Activated CD8-positive, alpha-beta memory T cell treated with anti-CD3 and anti-CD28 coated beads, Interleukin-2, amount 50 U/mL, for 48 hours (primary cell): ENCODE measurements around the gene ARHGAP9.
"Not testable (repeated sequence)": the region's sequence is repeated elsewhere in the genome, so short reads cannot be mapped to it uniquely, and the experiment has no call there.

Experiments
- DNase-seq: peaks from one replicate; pipeline ENCODE4 v3.0.0-alpha.2; 2020

The ARHGAP9 gene

DNA sequence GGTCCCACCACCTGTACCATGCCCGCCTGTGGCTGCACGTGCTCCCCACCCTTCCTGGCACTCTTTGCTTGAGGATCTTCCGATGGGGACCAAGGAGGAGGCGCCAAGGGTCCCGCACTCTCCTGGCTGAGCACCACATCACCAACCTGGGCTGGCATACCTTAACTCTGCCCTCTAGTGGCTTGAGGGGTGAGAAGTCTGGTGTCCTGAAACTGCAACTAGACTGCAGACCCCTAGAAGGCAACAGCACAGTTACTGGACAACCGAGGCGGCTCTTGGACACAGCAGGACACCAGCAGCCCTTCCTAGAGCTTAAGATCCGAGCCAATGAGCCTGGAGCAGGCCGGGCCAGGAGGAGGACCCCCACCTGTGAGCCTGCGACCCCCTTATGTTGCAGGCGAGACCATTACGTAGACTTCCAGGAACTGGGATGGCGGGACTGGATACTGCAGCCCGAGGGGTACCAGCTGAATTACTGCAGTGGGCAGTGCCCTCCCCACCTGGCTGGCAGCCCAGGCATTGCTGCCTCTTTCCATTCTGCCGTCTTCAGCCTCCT, 23.4 kb downstream of the ARHGAP9 start:
- no peak for DNase-seq

DNA sequence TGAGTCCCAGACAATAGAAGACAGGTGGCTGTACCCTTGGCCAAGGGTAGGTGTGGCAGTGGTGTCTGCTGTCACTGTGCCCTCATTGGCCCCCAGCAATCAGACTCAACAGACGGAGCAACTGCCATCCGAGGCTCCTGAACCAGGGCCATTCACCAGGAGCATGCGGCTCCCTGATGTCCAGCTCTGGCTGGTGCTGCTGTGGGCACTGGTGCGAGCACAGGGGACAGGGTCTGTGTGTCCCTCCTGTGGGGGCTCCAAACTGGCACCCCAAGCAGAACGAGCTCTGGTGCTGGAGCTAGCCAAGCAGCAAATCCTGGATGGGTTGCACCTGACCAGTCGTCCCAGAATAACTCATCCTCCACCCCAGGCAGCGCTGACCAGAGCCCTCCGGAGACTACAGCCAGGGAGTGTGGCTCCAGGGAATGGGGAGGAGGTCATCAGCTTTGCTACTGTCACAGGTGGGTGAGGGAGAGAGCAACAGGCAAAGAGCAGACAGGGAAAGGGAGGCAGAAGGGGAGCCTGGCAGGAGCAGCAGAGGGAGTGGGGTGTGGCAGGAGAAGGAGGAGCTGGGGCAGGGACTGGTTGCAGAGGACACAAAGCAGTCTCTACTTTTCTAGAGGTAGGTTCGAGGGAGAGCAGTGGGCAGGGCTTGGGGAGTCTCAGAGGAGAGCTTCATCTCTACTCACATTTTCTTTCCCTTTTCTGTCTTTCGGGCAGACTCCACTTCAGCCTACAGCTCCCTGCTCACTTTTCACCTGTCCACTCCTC, 24.1 kb downstream of the ARHGAP9 start:
- DNase-seq = peak; percentile 67

DNA sequence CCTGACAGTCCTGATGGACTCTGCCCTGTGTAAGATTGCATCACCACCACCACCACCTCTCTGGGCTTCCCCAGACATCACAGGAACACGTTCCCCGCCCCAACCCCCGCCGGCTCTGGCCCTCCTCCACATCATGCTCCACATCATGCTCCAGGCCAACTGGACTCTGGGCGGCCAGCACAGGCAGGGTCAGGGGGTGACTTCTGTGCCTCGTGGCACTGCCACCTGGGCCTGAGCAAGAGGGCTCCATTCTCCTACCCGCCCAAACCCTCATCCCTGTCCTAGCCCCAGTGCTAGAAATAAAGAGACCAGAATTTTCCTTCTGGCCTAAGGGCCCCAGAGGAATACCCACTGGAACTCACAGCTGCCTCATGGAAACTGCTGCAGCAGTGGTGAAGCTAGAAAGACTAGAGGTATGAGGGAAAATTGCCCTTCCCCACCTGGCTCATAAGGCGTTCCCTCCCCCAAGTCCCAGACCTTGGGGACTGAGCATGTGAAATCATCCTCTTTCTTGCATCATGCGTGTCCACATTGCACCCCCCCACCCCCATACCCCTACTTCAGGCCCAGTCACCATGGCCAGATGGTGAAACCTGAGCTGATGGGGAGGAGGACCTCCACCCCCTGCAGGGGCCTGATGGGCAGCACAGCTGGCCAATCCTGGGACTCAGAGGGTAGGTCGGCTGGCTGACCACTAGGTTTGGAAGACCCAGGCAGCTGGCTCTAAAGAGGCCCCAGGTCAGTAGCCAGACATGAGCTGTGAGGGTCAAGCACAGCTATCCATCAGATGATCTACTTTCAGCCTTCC, 24.9 kb downstream of the ARHGAP9 start, which contains the start of gene INHBE:
INHBE (plus strand) TSS at position 742 of the 808 bp plus-strand sequence. CDS start 230 bp downstream, outside the sequence.
- peak; percentile 69 for DNase-seq

DNA sequence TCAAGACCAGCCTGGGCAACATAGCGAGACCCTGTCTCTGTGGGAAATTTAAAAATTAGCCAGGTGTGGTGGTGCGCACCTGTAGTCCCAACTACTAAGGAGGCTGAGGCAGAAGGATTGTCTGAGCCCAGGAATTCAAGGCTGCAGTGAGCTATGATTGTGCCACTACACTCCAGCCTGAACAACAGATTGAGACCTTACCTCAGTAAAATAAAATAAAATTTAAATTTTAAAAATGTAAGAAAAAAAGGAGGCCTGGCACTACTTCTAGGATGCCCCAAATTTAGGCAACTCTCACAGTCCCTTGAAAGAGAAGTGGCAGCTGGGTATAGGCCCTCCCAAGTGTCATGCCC, 25.5 kb downstream of the ARHGAP9 start:
- DNase-seq = no peak

DNA sequence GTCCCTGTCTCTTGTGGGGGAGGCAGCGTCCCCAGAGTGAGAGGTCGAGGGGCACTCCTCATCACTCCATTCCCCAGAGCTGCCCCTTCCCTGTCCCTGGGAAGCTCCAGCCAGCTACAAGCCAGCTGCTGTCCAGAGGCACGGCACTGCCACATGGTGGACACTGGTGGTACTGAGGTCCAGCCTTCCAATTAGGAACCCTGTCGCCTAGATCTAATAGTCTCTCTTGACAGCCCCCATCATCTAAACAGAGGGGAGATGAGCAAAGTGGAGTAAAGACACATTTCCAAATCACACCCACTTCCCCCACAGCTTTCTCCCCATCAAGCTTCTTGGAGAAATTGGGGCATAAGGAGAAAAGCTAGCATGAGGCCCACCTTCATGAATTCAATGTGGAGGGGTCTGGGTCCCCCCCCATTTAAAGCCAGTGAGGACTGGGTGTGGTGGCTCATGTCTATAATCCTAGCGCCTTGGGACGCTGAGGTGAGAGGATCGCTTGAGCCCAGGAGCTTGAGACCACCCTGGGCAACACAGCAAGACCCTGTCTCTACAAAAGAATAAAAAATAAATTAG, 26.6 kb downstream of the ARHGAP9 start:
- DNase-seq = peak; percentile 84

DNA sequence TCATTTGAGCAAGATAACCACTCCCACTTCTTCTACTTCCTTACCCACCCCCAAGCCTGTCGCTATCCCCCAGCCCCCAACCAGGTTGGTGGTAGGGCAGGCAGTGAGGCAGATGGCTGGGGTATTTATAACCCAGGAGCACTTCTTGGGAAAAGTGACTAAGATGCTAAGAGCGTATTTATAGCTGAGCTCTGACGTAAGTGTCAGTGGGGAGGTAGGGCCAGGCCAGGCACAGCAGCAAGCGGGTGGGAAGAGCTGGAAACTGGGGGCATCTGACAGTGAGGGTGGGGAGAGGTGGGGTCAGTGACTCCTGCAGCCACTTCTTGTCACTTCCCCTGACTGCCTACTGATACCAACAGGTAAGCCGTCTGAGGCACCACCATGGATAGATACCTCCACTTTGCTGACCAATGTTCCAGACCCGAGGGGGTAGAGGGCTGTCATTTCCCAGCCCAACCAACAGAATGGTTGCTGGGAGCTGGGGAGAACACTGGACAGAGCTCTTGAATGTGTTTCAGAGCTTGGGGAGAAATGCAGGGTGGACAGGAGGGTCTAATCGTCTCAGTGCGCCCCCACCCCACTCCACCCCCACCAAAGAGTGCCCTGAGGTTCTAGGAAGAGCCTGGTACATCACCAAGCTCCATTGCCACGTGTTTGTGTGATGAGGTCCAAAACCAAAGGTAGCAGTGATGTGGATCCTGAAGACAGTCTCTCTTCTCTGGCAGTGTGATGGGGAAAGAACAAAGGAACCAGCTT, 27.3 kb downstream of the ARHGAP9 start:
- DNase-seq = no peak

DNA sequence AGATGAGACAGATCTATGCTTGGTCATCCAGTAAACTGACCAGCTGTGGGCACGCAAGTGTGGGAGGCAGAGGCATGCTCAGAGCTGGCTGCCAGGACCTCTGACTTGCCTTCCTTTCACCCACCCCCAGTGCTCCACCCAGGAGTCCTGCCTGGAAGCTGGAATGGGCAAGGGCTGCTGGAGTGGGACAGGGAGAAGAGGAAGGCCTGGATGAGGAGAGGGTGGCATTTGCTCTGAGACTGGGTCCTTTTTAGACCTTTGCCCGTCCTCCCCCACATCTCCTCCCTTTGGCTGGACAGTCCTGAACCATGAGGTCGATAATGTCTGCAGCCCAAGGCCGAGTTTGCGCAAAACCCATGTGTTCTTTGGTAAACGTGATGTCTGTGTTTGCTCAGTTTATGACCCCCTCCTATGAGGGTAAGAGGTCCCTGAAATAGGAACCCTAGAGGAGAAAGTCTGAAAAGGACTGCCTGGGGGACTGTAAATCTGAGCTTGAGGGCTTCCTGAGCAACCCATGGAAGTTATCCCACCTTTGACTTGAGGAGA, 28.4 kb downstream of the ARHGAP9 start:
- no peak for DNase-seq

DNA sequence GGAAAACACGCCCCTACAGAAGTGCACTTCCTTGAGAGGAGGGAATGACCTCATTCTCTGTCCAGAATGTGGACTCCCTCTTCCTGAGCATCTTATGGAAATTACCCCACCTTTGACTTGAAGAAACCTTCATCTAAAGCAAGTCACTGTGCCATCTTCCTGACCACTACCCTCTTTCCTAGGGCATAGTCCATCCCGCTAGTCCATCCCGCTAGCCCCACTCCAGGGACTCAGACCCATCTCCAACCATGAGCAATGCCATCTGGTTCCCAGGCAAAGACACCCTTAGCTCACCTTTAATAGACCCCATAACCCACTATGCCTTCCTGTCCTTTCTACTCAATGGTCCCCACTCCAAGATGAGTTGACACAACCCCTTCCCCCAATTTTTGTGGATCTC, 29.6 kb downstream of the ARHGAP9 start:
- DNase-seq = no peak

DNA sequence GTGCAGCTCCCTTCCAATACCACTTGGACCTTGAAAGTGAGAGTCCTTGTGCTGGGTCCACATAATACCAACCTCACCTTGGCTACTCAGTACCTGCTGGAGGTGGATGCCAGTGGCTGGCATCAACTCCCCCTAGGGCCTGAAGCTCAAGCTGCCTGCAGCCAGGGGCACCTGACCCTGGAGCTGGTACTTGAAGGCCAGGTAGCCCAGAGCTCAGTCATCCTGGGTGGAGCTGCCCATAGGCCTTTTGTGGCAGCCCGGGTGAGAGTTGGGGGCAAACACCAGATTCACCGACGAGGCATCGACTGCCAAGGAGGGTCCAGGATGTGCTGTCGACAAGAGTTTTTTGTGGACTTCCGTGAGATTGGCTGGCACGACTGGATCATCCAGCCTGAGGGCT, 30.3 kb downstream of the ARHGAP9 start:
- no peak for DNase-seq

DNA sequence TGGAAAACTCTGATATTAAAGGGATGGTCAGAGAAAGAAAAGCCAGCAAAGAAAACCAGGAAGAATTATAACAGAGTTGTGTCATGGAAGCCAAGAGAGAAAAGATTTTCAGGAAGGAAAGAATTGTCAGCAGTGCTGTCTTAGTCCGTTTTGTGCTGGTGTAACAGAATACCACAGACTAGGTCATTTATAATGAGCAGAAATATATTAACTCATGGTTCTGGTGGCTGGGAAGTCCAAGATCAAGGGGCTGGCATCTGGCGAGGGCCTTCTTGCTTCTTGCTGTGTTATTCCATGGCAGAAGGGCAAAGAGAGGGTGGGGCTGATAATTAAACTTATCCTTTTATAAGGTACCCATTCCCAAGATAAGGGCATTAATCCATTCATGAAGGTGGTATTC, 31.0 kb downstream of the ARHGAP9 start:
- DNase-seq = no peak

DNA sequence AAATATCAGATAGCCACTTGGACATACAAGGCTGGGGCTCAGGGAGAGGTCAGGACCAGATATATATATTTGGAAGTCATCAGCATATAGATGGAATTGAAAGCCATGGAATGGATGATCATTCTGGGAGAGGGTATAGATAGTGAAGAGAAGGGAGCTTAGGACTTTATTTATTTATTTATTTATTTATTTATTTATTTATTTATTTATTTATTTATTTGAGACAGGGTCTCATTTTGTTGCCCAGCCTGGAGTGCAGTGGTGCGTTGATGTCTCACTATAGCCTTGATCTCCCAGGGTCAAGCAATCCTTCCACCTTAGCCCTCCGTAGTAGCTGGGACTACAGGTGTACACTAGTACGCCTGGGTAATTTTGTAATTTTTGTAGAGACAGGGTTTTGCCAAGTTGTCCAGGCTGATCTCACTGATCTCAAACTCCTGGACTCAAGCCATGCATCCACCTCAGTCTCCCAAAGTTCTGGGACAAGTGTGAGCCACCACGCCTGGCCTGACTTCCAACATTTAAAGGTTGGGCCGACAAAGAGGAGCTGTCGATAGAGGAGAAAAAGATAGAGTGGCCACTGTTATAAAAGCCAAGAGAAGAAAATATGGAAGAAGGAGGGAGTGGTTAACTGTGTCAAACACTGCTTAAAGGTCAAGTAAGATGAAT, 33.2 kb downstream of the ARHGAP9 start:
- no peak for DNase-seq

DNA sequence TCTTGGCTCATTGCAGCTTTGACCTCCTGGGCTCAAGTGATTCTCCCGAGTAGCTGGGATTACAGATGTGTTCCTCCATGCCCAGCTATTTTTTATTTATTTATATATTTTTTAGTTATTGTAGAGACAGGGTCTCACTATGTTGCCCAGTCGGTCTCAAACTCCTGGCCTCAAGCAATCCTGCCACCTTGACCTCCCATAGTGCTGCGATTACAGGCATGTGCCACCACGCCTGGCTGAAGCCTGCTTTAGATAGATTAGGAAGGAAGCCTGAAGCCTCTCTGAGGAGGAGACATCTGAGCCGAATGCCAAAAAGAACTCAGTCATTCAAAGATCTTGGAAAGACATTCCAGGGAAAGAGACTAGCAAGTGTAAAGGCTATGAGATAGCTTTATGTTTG, 34.9 kb downstream of the ARHGAP9 start:
- no peak for DNase-seq

DNA sequence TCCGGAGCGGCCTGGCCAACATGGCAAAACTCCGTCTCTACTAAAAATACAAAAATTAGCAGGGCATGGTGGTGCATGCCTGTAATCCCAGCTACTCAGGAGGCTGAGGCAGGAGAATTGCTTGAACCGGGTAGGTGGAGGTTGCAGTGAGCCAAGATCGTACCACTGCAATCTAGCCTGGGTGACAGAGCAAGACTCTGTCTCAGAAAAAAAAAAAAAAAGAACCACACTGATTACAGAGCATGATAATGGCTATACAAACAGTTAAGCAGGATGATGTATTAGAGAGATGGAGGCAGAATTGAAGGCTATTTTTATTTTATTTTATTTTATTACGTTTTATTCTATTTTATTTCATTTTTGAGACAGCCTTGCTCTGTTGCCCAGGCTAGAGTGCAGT, 35.3 kb downstream of the ARHGAP9 start:
- not testable (repeated sequence) for DNase-seq

DNA sequence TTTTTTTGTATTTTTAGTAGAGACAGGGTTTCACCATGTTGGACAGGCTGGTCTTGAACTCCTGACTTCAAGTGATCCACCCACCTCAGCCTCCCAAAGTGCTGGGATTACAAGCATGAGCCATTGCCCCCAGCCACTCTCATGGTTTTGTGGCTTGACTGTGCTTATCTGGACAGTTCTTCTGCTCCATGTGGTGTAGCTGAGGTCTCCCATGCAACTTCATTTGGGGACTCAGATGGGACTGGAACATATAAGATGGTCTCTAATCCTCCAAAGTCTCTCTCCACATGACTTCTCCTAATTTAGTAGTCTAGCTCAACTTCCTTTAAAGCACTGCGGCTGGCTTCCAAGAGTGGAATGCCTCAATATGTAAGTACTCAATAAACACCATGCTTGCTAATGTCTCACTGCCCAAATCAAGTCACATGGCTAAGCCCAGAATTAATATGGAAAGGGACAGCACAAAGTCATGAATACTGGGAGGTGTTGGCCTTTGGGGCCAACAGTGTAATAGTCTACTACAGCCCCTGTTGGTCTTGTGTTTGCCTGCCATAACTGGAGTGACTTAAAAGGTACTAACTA, 37.7 kb downstream of the ARHGAP9 start:
- DNase-seq = no peak

DNA sequence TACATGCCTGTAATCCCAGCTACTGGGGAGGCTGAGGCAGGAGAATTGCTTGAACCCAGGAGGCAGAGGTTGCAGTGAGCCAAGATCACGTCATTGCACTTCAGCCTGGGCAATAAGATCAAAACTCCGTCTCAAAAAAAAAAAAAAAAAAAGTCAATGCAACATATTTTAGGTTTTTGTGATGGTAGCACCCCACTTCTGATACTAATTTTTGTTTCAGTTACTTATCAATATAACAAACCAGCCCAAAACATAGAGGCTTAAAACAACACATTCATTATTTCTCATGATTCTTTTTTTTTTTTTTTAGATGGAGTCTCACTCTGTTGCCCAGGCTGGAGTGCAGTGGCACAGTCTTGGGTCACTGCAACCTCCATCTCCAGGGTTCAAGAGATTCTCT, 38.3 kb downstream of the ARHGAP9 start:
- not testable (repeated sequence) for DNase-seq

DNA sequence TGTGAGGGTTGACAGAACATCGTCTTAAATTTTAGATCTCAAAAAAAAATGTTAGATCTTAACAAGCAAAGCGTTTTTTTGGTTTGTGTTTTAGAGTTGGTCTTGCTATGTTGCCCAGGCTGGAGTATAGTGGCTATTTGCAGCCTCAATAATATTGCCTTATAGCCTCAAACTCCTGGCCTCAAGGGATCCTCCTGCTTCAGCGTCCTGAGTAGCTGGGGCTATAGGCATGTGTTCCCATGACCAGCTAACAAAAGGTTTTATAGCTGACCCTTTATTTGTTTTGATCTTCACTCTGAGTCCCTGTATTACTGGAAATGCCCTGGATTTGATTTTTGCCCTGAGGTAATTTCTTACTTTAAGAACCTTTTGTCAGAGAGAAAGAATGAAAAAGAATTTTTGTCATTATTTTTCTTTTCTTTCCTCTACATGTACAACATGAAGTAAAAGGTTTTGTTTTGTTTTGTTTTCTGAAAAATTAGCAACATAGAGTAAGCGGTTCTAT, 39.9 kb downstream of the ARHGAP9 start:
- DNase-seq = no peak

DNA sequence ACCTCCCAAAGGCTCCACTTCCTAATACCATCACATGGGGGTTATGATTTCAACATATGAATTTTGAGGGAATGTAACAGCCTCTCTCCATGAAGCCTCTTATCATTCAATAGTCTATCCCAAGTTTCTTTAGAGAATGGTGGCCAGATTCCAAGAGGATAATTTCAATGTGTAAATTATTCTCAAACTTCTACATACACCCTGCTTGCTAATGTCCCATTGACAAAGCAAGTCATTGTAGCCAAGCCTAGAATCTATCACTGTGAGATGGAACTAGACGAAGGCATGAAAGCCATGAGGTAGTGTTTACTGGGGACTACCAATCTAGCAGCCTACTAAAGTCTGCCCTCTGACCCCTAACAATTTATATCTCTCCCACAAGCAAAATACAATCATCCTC, 41.3 kb downstream of the ARHGAP9 start:
- no peak for DNase-seq

DNA sequence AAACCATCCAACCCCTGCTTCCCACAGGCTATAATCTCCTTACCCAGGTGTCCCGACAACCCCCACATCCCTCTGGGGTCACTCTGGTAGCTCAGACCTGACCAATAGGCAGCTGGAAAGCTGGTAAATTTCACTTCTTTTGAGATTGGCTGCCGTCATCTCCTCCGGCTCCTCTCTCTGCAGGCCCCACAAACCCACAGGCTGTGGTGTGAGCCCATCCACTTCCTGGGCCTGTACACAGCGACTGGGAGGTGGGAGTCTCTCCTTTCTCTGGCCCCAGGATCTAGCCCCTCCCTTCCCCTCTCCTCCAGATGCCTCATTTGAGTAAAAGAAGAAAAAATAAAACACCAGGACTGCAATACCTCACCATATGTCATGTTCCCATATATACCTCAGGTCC, 44.4 kb downstream of the ARHGAP9 start:
- DNase-seq = no peak

DNA sequence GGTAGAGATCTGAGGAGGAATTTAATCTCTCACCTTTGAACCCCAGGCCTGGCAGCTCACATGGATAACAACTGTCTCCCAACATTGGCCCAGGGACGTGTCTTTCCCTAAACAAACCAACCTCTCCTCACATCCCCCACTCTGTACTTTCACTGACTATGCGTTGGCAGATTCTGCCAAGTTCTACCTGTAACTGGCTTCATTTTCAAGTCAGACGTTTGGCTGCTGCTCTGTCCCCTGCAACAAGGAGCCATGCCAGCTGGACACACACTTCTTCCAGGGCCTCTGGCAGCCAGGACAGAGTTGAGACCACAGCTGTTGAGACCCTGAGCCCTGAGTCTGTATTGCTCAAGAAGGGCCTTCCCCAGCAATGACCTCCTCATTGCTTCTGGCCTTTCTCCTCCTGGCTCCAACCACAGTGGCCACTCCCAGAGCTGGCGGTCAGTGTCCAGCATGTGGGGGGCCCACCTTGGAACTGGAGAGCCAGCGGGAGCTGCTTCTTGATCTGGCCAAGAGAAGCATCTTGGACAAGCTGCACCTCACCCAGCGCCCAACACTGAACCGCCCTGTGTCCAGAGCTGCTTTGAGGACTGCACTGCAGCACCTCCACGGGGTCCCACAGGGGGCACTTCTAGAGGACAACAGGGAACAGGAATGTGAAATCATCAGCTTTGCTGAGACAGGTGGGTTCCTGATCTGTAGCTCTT, 45.0 kb downstream of the ARHGAP9 start, which contains the start of gene INHBC:
INHBC (plus strand) TSS at position 268 of the 707 bp plus-strand sequence; CDS start at position 371, 103 bp downstream.
- DNase-seq = no peak

DNA sequence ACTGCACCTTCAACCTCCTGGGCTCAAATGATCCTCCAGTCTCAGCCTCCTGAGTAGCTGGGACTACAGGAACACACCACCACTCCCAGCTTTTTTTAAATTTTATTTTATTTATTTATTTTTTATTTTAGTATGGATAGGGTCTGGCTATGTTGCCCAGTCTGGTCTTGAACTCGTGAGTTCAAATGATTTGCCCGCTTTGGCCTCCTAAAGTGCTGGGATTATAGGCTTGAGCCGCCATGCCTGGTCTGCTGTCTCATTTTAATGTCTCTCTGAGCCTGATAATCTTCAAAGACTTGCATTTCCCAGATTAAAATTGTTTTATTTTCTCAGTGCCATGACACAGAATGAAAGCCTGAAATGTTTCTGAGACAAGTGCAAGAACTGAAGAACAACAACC, 46.3 kb downstream of the ARHGAP9 start:
- DNase-seq = peak; percentile 13
